ENCODE results near the gene CDCA7.
"Not testable (repeated sequence)": the region's sequence is repeated elsewhere in the genome, so short reads cannot be mapped to it uniquely, and the experiment has no call there.

DNA sequence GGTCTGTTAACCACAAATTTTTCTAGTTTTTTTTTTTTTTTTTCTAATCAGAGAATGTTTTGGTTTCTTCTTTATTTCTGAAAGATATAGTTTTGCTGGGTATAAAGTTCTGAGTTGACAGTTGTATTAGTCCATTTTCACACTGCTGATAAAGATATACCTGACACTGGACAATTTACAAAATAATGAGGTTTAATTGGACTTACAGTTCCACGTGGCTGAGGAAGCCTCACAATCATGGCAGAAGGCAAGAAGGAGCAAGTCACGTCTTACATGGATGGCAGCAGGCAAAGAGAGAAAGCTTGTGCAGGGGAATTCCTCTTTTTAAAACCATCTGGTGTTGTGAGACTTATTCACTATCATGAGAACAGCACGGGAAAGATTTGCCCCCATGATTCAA lies 21.7 kb upstream of the CDCA7 start:
- TF ChIP-seq, protein P1, sequence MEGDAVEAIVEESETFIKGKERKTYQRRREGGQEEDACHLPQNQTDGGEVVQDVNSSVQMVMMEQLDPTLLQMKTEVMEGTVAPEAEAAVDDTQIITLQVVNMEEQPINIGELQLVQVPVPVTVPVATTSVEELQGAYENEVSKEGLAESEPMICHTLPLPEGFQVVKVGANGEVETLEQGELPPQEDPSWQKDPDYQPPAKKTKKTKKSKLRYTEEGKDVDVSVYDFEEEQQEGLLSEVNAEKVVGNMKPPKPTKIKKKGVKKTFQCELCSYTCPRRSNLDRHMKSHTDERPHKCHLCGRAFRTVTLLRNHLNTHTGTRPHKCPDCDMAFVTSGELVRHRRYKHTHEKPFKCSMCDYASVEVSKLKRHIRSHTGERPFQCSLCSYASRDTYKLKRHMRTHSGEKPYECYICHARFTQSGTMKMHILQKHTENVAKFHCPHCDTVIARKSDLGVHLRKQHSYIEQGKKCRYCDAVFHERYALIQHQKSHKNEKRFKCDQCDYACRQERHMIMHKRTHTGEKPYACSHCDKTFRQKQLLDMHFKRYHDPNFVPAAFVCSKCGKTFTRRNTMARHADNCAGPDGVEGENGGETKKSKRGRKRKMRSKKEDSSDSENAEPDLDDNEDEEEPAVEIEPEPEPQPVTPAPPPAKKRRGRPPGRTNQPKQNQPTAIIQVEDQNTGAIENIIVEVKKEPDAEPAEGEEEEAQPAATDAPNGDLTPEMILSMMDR (conservative IDR thresholded peaks at IDR 0.05; ENCODE audit: low read depth, low read length), result not testable (repeated sequence)
- not testable (repeated sequence) for TF ChIP-seq EZH2 (IDR thresholded peaks at IDR 0.05; ENCODE audit: low read length, unreplicated experiment)

Data from PC-3 (cell line).